NCI-H1436 (cell line): ENCODE results near the gene CDH13.

Experiments
- DNase-seq: peaks from one replicate; lab custom pipeline; 2025; lab: John Stamatoyannopoulos, UW

The CDH13 gene

DNA sequence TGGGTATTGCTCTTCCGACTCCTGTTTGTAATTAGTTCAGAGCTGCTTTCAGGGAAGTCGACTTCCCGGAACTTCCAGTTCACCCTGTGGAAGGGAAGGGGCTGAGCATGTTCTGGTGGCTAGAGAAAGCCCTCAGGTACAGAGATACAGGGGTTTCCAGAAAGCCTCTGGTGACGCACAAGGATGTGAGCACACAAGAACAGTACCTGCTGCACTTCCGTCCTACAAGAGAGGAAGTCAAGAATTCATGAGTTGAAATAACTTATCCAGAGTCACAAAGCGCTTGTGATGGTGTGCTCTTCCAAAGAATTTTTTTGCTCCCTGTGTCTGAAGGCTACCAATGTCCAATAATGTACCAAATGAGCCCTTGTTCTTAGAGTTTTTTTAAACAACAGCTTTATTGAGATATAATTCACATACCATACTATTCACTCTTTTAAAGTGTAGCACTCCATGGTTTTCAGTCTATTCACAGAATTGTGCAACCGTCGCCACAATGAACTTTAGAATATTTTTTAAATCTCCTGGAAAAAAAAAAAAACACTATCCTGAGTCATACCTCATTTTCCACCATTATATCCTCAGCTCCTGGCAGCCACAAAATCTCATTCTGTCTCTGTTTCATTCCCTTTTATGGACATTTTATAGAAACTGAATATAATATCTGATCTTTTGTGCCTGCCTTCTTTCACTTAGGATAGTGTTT is 327.6 kb downstream of the CDH13 start:
- no peak for DNase-seq

DNA sequence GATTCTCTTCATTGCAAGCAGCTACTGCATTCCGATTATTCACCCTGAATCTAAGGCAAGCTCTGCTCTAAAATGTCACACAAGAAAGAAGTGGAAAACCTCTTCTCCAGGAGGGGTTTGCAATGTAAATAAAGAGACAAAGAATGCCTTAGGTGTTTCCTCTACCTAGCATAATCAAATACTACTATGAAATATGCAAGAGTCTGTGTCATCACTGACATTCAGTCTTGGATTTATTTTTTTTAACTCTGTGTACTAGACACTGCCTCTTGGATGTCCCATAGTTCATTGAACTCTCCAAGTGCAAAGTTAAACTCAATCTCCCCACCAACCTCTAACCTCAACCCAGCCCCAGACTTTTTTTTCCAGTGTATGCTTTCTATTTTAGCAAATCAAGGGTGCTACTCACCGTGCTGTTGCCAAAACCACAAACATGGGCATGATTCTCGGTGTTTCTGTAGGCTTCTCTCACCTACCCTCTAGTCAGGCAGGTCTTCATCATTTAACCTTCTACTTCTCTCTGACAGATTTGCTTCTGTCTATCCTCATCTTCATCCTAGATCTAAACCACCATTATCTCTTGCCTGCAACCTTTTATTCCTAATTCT is 329.1 kb downstream of the CDH13 start:
- DNase-seq: no peak

GRCh38 chr16:82957212-82957611 is 330.4 kb downstream of the CDH13 start:
- no peak for DNase-seq

GRCh38 chr16:82960918-82961317 is 334.1 kb downstream of the CDH13 start:
- no peak for DNase-seq

DNA sequence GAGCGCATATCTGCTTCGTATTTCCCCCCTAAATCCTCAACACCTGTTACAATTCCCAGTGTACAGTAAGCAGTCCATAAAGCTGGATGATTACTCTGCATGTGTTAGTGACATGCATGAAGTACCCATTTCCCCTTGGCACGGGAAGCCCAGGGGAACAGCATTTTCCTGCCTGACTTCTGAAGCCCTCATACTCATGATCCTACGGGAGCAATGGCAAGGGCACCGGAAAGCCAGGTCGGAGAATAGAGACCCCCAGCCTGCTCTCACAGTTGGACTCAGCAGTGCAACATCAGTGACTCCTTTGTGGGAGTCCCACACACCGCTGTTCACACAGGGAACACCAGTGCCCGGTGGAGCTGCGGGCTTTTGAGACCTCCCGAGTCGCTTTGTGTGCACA is 336.9 kb downstream of the CDH13 start:
- DNase-seq: no peak

DNA sequence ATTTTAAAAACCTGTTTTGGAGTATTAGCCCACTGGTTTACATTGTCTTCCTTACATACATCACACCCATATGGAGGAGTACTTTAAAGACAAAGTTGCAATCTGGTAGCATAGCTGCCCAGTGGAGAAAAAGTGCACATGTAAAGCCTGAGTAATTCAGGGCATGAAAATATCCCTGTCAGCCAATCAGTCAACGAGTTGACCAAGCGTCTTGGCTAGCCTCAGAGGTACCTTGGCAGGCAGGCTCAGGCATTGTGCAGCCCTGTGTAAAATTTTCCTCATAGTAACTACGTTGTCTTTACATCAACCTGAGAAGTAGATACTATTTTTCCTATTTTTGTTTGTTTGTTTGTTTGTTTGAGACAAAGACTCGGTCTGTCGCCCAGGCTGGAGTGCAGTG is 339.0 kb downstream of the CDH13 start:
- no peak for DNase-seq

DNA sequence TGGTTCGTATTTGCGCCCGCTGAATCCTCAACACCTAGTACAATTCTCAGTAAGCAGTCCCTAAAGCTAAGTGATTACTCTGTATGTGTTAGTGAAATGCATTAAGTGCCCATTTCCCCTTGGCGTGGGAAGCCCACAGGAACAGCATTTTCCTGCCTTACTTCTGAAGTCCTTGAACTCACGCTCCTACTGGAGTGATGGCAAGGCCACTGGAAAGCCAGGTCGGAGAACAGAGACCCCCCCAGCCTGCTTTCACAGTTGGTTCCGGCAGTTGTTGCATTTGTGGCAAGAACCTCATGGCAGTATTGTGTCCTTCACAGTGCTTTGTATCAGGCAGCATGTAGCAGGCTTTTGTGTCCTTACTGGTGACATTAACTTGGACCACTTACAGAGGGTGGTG is 340.7 kb downstream of the CDH13 start:
- DNase-seq: no peak

DNA sequence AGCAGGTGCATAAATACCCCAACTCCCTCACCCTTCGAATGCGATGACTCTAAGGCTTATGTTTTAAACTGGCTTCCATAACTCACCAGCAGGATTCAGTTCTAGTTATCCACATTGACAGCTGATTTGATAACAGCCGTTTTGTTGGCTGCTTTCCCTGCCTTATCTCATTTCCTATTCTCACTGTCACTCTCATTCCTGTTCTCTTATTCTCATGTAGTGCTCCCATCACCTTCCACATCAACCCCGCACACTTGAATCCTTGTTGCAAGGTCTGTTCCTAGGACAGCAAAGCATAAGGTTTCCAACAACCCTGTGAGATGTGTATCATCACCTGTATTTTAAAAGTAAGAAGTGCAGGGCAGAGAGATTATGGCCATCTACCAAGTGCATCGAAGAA is 344.4 kb downstream of the CDH13 start:
- DNase-seq: no peak

GRCh38 chr16:82972331-82972919 is 345.7 kb downstream of the CDH13 start:
- no peak for DNase-seq

DNA sequence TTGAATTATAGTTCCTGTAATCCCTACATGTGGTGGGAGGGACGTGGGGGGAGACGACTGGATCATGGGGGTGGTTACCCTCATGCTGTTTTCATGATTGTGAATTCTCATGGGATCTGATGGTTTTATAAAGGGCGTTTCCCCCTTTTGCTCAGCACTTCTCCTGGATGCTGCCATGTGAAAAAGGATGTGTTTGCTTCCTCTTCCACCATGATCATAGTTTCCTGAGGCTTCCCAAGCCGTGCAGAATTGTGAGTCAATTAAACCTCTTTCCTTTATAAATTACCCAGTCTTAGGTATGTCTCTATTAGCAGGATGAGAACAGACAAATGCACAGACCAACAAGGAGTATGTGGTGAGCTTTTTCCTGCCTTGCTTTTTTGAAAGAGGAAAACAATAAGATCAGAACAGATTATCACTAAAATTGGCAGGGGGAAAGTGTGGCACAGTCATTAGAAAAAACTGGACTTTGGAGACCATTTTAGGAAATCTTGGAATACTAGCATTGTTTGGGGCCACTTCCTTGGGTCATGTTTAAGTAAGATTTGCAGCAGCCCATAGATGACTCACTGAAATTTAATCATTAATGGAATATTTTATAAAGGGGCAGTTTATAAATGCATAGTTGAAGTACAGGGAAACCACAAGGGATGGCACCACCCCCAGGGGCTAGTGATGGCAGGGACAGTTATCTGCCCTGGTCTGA is 352.8 kb downstream of the CDH13 start:
- DNase-seq: no peak

GRCh38 chr16:82980810-82981209 is 354.0 kb downstream of the CDH13 start:
- DNase-seq: no peak

DNA sequence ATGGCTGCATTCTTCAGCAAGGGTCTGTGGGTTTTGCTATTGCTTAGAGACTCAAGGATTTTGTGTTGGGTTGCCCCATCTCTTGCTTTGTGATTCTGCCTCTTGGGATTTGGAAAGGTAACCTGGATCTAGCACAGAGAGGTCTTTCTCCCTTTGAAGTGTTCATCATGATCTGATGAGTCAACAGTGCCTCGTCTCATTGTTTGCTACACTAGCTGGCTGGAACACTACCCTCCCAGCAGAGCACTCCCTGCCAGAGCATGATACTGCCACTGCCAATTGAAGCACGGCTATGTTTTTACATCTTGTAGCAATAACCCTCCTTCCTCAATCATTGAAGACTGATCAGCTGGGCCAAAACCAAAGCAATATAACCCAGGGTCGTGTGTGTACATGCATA is 361.0 kb downstream of the CDH13 start:
- DNase-seq: no peak

GRCh38 chr16:82990155-82990554 is 363.4 kb downstream of the CDH13 start:
- DNase-seq: no peak

DNA sequence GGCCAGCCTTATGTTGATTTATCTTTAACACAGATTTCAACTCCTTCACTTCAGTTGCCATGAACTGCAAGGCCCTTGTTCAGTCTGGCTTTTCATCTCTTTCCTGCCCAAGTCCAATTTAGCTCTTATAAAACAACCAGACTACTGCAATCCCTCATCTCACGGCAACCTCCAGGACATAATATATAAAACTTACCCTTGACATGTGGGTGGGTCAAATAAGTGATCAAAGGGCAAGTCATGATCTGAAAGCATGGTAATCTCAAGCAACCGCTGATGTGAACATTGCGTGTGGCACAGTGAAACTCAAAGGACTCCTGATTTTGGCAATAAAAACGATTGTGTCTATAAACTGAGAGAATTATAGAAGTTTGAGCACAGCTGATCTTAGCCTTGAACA is 364.6 kb downstream of the CDH13 start:
- DNase-seq: no peak

- DNase-seq: no peak
Observed at GRCh38 chr16:82991966-82992675, 365.4 kb downstream of the CDH13 start.

DNA sequence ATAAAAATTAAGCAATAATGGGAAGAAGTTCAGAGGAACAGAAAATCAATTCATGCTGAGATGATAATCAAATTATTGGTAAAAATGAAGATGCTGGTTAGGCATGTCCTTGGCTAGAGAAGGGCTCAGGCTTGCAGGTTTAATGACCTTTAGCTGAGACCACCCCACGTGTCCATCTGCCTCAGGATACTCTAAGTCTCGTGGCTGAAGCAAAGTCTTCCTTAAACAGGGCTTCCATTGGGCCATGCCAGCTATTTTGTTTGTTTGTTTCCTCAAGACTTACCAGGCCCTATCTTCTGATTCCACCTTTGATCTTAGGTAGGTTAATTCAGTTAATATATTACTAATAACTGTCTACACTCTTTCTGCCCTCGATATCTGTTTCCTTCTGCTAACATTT is 366.0 kb downstream of the CDH13 start:
- no peak for DNase-seq

- DNase-seq: no peak
Observed at GRCh38 chr16:82993415-82993814, 366.6 kb downstream of the CDH13 start.

- DNase-seq: no peak
Observed at GRCh38 chr16:82993926-82994325, 367.2 kb downstream of the CDH13 start.

GRCh38 chr16:82995286-82995923 is 368.6 kb downstream of the CDH13 start:
- no peak for DNase-seq

DNA sequence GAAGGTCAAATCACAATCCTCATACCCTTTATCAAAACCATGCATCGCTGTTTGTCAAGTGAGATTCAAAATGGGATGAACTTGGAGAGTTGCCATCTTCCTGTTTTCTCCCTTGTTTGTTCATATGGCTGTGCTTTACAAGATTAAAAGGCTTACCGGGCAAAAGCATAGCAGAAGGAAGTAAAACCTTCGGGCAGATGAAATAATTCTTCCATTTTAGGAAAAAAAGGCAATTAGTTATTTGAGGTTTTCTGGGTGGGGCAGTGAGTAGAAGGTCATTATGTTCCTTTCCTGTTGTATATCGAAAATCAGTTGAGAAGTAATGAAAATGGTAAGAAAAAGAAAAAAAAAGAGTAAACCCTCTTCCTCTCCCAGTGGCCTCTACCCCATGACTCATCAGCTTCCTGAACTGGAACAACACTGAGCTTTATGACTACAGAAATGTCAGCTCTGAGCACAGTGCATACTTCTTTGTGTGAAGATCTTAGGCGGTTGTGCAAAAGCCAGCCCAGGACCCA is 369.2 kb downstream of the CDH13 start:
- DNase-seq: no peak

GRCh38 chr16:82996814-82997213 is 370.0 kb downstream of the CDH13 start:
- no peak for DNase-seq

GRCh38 chr16:82999711-83000110 is 372.9 kb downstream of the CDH13 start:
- no peak for DNase-seq
